OCI-LY1 (cell line): Measurements from ENCODE around the gene LONRF3.

Source experiments
- EZH2 ChIP-seq: fragments of 200-600 bp; sonication (generic), shearing (Covaris generic); IDR thresholded peaks from 2 replicates; pipeline ENCODE4 v1.8.0; 2017; ENCODE audit warnings: borderline replicate concordance, mixed run types, mild to moderate bottlenecking, antibody characterized with exemption, low read length, moderate library complexity, mixed read lengths
- TF ChIP-seq, protein P1 (sequence below): fragments of 200-600 bp; sonication (generic), shearing (Covaris generic); IDR thresholded peaks from 2 replicates; pipeline ENCODE4 v1.5.1; 2017; ENCODE audit warnings: mild to moderate bottlenecking, antibody characterized with exemption, low read length, moderate library complexity, mixed read lengths

DNA sequence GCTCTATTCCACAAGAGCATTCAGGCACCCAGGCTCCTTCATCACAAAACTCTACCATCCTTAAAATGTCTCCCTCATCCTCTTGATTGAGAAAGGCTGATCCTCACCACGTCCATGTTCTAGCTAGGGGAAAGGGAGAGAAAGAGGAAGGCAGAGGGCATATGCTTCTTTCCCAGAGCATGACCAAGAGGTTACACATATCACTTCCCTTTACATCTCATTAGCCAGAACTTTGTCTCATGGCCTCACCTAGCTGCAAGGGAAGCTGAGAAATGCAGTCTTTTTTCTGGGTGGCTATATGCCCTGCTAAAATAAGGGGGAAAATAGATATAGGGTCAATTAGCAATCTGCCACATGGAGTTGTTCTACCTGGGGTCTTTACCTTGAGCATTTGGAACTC is 42.7 kb downstream of the LONRF3 start:
- TF ChIP-seq, protein P1, sequence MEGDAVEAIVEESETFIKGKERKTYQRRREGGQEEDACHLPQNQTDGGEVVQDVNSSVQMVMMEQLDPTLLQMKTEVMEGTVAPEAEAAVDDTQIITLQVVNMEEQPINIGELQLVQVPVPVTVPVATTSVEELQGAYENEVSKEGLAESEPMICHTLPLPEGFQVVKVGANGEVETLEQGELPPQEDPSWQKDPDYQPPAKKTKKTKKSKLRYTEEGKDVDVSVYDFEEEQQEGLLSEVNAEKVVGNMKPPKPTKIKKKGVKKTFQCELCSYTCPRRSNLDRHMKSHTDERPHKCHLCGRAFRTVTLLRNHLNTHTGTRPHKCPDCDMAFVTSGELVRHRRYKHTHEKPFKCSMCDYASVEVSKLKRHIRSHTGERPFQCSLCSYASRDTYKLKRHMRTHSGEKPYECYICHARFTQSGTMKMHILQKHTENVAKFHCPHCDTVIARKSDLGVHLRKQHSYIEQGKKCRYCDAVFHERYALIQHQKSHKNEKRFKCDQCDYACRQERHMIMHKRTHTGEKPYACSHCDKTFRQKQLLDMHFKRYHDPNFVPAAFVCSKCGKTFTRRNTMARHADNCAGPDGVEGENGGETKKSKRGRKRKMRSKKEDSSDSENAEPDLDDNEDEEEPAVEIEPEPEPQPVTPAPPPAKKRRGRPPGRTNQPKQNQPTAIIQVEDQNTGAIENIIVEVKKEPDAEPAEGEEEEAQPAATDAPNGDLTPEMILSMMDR = no peak
- no peak for TF ChIP-seq EZH2
